NOMO-1 treated with DMSO at 0.1 percent for 48 hours (cell line): ENCODE data around the gene COL16A1.

ENCODE experiments used
- DNase-seq: peaks from one replicate; lab custom pipeline; 2025; ENCODE audit not compliant: unreplicated experiment; lab: John Stamatoyannopoulos, UW

Gene COL16A1

GRCh38 chr1:31733389-31734219, 29.8 kb upstream of the COL16A1 start:
- no peak for DNase-seq

DNA sequence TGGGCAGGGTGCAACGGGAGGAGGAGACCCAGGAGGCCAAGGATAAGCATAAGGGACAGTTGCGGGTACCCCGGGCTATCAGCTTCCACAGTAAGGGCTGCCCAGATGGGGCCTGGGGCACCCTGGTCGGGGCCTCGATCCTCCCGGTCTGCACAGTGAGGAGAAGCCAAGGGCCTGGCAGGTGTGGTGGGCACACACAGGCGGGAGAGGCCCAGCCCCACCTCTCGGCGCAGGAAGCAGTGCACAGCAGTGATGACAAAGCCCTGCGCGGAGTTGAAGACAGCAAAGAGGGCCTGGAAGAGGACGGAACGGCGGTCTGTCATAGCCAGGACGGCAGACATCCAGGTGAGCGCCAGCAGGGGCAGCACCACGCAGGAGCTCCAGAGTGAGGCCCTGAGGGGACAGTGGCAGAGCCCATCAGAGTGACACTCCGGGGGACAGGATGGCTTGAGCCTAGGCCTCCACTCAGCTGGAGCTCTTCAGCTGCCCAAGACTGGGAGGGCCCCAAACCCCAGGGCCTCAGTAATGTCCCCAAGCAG, 29.0 kb upstream of the COL16A1 start:
- DNase-seq = no peak

DNA sequence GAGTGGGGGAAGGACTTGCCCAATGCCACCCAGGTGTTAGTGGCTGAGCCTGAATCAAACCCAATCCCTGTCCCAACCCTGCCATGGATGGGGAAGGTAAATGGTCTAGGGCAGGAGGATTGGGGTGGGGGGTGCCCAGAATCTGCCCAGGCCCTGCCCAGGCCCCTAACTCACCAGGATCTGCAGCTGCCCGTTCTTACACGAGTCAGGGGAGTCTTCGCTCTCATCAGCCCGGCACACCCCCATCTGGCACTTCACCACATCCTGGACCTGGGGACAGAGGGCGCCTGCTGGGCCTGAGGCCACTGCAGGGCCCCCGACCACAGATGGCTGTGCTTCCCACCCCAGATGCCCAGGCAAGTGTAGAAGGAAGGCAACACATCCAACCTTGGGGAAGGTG, 28.5 kb upstream of the COL16A1 start:
- DNase-seq = no peak

DNA sequence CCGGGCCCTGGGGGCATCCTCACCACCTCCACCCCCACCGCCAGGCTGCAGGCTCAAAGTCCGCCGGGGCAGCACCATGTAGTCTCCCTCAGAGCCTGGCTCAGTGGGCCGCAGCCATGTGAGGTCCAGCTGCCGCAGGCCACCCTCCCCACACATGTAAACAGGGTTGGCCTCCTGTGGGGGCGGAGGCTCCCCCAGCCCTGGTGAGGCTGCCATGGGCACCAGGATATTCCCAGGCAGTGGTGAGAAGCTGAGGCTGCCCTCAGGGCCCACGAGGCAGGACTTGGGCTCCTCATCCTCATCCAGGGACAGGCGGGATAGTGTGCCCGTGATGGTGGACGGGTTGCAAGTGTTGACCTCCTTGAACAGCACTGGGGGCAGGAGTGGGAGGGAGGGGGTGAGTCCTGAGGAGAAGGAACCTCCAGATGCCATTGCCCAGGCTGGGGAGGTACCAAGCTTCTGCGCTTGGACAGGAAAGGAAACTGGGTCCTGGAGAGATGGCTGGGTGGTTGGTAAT, 27.3 kb upstream of the COL16A1 start:
- DNase-seq = no peak

DNA sequence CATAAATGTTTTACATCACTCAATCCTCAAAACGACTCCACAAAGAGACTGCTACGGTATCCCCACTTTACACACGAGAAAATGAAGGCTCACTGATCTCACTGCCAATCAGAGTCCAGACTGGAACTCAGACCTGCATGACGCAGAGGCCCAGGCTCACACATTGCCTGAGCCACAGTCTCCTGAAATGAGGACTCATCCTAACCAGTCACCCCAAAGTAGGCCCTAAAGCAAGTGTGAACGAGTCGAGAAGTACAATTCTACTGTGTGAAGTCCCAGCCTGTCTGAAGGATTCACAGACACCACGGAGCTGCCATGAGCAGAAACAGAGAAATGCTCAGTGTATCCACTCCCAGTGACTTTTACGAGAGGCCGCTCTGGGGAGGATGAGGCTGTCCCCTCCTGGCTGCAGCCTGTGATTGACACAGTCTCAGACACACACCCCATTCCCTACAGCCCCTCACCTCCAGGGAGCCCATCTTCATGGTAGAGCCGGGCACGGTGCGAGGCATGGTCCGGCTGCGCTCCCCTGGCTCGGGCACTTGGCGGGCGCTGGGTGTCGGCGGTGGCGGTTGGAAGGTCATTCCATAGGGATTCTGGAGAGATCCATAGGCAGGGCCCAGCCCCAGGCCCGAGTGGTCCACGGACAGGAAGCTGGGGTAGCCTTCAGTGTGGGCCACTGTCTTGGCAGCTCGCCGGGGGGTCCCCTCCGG, 26.7 kb upstream of the COL16A1 start:
- no peak for DNase-seq

DNA sequence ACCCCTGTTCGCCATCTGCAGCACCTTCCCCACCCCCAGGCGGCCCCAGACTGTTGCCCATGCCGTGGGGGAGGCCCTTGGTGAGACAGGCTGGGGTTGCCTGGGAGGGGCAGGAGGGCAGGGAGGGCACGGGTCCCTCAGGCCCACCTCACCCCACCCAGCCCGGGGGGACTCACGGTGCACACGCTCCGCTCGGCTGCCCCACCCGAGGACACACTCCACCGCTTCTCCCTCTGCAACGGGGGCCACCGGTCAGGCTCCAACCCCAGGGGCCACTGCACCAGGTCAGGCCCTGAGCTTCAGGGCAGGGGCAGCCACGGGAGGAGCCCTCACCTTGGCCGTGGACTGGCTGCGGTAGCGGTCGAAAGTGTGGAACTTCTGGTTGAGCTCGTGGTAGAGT, 24.0 kb upstream of the COL16A1 start:
- DNase-seq = no peak

GRCh38 chr1:31727195-31727594, 23.4 kb upstream of the COL16A1 start:
- DNase-seq = no peak

DNA sequence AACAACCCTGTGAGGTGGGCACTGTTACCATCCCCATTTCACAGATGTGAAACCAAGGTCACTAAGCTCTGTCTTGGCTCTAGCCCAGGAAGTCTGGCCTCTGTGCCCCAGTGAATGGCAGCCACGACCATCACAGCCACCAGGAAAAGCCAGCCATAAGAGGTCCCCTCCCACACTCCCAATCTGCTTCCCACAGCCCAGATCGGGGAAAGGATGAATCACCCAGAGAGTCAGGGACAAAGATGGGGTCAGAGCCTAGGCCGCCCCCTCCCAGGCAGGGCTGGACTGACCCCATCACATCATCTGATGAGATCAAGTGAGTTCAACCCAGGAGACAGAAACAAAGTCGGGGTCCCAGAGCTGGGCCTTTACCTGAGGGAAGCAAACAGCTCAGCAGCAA, 22.9 kb upstream of the COL16A1 start:
- DNase-seq = no peak

DNA sequence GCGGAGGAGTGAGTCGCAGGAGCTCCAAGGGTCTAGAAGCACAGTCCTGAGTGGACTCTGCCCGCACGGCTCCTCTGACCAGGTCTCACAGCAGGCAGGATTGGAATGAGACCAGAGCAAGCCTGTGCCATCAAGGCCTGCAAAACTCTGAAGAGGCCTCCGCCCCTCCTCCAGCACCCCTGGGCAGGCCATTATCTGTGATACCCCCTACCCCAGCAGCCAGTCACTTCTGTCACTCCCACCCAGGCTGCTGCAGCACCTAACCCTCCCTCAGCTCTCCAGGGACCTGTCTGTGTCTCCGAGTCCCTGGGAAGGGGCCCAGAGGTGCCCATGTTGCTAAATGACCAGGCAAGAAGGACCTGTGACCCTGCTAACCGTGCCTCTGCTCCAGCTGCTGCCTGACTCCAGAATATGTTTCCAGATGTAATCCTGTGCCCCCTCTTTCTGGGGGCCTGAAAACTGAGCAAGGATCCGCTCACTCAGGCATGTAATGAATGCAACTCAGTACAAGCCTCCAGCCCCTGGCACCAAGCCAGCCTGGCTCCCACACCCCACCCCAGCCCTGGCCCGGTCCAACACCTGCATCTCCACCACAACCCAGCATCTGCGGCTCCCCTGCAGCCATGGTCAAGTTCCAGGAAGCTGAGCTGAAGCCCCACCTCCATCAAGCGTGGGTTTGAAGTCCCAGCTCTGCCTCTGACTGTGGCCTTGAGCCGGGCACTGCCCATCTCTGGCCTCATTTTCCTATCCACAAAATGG, 22.1 kb upstream of the COL16A1 start:
- no peak for DNase-seq

DNA sequence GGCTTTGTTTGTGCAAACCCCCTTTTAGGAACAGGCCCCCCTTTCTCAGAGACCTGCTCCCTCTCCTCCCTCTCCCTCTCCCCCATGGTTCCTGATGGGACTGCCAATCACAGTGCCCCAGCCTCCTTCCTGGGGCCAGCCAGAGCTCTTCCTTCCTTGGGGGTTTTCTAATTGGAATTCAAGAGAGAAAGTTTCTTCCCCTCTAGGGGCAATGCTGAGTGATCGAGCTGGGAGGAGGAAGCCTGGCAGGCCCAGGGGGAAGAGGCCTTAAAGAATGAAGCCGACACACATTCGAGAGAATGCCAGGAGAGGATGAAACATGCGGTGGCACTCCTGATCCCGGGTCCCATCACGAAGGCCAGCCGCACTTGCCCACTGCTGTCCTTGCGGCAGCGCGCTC, 21.3 kb upstream of the COL16A1 start:
- DNase-seq = no peak

- peak; percentile 36 for DNase-seq
Measured at GRCh38 chr1:31723828-31724359, 20.1 kb upstream of the COL16A1 start.

GRCh38 chr1:31718327-31718897, 14.6 kb upstream of the COL16A1 start:
- DNase-seq = no peak

DNA sequence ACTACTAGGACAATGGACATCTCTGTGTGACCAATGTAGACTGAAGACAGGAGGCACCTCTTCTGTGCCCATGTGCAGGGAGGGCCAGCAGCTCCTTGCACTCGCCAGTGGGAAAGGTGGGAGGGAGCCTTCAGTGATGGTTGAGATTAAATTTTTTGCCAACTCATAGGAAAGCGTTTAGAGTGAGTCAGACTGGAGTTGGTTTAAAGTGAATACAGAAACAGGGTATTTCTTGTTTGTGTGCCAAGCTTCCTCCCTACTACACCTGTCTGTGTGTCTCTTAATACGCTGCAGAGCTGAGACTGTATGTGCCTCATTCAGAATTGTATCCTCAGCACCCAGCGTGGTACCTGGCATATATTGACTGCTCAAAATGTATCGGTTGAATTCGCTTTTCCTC, 13.5 kb upstream of the COL16A1 start:
- DNase-seq = no peak

DNA sequence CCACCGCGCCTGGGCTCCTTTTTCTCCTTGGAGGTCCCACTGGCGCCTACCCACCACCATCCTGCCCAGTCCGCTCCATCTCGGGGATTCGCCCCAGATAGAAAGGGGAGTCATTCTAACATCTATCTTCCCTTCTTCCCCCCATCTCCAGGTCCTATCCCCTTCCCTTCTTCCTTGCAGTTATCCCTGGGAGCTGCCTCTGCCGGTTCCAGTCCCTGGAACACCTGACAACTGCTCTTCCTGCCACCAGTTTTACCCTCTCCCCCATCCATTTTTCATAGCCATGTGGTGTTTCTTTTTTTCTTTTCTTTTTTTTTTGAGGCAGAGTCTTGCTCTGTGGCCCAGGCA, 12.0 kb upstream of the COL16A1 start:
- no peak for DNase-seq

GRCh38 chr1:31715087-31715872, 11.5 kb upstream of the COL16A1 start:
- peak; percentile 13 for DNase-seq

- peak; percentile 10 for DNase-seq
Measured at GRCh38 chr1:31714442-31715086, 10.7 kb upstream of the COL16A1 start.

GRCh38 chr1:31712630-31713029, 8.8 kb upstream of the COL16A1 start:
- DNase-seq = no peak

DNA sequence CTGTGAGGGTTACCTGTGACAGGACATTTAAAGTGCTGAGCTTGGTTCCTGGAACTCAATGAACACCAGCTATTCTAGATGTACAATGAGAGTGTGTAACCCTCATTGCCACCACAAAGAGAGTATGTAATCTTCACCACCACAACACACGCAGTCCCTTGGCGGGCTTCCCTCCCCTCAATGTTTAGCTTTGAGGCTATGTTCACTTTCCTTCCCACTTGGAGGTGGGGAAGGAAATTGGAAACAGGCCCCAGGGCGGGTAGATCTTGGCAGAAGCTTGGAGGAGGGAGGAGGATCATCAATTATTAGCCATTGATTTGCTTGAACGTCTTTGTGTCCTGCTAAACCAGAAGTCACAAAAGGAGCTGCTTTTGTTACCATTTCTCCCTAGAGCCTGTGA, 8.3 kb upstream of the COL16A1 start:
- no peak for DNase-seq

DNA sequence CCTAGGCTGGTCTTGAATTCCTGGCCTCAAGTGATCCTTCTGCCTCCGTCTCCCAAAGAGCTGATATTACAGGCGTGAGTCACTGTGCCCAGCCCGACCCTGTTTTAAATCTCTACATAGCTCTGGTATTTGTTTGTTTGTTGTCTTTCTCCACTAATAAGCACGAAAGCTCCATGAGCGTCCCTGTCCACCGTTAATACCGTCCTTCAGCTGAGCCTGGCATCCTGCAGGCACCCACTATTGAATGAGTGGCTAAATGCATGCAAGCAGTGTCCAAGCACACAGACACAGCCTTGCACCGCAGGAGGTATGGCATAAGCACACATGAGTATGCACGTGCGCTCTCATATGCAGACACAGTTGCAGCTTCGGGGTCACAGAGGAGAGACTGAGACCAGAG, 4.5 kb upstream of the COL16A1 start:
- no peak for DNase-seq

GRCh38 chr1:31707711-31708110, 3.9 kb upstream of the COL16A1 start:
- peak; percentile 40 for DNase-seq
